Activated CD4-positive, alpha-beta T cell treated with anti-CD3 and anti-CD28 coated beads for 1 hour (primary cell): ENCODE data around the gene PID1.

Experiments used
- DNase-seq: peaks from one replicate; pipeline ENCODE4 v3.0.0-alpha.2; 2020

The PID1 gene, protein sequence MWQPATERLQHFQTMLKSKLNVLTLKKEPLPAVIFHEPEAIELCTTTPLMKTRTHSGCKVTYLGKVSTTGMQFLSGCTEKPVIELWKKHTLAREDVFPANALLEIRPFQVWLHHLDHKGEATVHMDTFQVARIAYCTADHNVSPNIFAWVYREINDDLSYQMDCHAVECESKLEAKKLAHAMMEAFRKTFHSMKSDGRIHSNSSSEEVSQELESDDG

DNA sequence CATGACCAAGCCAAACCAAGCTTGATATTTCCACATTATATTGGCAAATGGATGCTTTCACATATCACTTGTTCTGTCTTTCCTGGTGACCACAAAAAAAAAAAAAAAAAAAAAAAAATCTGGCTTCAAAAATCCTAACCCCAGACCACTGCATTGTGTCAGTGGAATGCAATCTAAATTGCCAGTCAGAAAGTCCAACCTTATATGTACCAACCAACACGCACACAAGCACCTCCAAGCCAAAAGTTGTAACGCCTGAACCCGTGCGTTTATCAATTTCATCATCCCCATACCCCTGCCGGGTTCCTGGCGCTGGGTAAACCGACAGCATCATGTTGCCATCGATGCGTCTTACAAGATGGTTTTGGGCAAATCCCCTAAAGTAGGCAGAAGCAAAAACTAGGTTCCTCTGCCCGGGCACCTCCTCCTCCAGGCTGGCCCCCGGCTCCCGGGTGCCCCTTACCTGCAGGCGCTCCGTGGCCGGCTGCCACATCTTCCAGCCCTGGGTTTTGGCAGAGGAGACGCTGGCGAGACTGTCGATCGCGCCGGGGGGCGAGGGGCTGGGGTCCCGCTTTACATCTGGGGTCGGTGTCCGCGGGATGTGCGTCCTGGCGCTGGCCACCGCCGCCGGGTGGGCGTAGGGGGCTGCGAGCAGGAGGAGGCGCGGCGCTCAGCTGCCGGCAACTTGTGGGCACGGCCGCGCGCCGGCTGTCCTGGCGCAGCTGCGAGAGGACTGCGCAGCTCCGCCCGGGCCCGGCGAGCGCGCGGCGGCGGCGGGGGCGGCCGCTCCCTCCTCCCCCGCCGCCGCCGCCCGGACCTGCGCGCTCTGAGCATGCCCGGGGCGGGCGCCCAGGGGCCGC is at the start of gene PID1:
Gene PID1, minus strand, starts transcription at position 737 of the 860 bp plus-strand sequence. Its CDS starts 244 bp downstream, at position 493.
- no peak for DNase-seq

DNA sequence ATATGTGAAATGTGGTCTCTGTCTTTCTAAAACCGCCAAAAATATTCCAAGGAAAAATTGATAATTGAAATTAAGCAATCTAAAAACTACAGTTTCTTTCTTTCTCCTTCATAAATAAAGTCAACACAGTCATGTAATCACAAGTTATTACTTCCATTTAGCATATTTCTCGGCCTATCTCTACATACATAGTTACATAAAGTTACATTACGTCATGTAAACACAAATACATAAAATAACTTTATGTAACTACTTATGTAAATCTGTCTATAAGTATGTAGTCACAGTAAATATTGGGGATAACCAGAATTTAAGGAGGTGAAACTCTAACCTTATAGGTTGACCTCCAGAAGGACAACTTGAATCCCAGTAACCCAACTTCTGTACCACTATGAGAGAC is 48.5 kb upstream of the PID1 start:
- DNase-seq, result no peak

DNA sequence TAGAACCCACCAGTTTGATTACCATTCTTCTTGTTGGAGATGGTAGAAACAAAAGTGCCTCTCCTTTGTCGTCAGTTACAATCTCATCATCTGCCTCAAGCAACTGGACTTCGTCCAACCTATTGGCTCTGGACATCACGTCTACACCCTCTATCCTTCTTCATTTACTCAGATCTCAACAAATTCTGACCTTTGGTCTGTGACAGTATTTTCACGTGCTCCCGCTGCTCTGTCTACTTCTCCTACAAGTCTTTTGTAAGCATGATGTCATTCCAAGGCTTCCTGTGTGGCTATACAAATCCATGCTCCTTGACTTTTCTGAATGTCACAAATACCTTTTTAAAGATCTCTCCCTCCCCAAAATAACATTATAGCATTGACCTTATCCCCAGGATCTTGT is 43.0 kb upstream of the PID1 start:
- DNase-seq, result no peak

DNA sequence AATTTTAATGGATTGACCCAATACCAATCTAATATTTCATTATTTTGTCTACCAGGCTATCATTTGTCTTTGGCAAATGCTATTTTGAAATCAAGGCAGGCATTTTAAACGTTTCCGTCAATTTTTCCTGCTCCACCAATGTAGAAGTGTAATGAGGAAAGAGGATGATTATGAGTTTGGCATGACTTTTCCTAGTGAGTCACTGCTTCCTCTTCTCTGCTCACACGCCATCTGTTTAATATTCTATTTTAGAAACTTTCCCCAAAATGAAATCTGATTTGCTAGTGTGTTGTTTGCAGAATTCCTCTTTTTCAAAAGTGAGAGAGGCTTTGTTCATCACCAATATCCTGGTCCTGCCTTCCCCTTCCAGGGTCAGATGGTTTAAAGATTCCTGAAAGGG is 42.5 kb upstream of the PID1 start:
- no peak for DNase-seq

DNA sequence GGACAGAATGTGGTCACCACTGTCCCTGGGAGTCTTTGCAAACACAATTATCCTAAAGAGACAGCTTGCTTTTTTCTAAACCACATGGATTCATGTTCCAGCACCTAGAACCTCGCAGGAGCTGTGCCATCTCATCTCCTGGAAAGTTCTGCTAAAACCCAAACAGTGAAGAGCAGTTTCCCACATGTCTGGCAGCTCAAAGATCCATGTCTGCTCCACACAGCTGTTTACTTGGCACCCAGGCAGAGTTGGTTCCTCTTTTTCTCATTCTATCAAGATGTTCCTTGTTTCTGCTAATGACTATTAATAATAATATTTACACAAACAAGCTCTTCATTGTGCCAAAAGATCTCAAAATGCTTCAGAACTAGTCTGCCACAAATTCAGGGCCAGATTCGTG is 30.1 kb upstream of the PID1 start:
- DNase-seq, result no peak

DNA sequence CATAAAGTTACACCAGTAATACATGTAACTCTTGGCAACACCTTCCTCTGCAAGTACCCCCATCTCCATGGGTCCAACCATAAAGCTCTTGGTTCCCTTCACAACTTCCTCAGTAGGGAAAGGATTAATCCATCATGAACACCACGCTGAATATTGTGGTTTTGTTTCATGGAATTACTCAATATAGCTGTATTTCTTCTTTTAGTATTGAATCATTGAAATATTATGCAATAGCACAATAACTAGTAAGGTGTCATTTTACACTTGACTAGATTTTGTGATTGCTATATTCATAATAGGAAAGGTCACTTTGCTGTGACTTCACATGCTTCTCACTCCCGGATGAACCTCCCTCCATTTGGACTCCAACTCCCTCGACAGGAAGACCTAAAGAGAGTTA is 29.7 kb upstream of the PID1 start:
- DNase-seq, result no peak

DNA sequence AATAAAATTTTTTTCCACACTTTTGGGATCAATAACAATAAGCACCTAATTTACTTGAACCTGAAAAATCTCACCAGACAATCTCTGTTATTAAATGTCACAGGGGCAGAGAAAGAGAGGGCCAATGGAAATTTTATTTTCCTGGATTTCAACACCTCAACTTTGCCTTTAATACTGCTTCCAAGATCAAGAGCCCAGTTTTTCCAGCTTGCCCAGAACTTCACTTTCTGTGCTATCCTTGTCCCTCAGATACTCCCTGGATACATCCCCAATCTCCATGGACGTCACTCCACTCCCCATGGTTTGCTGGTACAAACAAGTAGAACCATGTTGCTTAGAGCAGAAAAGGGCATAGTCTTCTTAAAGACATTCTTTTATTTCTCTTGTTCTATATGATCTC is 29.3 kb upstream of the PID1 start:
- DNase-seq, result no peak

DNA sequence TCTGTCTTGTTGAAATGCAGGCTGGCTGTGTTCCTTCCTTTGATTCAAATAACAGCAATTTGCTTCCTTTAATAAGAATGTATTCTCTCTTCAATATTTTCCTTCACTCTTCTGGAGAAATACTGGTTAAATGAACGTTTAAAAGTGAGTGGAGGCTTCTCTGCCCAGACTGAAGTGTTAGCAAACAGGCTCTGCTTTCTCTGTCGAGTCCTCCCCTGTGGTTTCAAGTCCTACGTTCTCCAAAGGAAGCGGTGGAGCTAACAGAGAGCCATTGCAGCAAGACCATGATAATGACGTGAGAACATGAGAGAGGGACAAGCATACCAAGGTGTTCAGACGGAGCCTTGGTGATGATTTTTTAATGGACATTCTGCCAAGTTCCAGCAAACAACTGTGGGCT is 26.2 kb upstream of the PID1 start:
- no peak for DNase-seq

DNA sequence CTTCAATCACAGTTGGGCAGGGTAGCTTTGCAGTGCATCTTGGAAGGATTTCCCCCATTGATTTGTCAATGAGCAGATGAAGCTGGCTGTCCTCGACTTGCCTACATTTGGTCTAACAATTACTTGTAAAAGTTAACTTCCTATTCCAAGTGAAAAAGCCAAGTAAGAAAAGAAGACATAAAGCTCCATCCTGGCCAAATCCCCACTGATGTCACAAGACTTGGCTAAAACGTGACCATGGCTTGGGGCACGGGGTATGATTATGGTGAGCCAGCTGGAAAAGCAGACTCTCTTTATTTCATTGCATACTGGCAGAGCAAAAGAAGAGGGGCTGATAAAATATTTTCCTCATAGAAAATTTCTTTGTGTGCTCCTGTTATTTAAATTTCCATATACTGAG is 25.4 kb upstream of the PID1 start:
- no peak for DNase-seq

DNA sequence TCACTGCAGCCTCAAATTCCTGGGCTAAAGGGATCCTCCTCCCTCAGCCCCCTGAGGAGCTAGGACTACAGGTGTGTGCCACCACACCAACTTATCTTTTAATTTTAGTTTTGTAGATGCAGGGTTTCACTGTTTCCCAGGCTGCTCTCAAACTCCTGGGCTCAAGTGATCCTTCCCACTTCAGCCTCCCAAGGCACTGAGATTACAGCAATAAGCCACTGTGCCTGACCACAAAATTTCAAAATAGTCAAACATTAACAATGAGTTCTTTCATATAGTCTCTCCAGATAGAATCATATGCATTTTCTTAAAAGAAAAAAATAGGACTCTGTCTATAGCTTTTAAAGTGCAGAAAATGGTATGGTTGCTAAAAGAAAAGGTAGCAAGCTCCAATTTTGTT is 24.9 kb upstream of the PID1 start:
- DNase-seq, result no peak

DNA sequence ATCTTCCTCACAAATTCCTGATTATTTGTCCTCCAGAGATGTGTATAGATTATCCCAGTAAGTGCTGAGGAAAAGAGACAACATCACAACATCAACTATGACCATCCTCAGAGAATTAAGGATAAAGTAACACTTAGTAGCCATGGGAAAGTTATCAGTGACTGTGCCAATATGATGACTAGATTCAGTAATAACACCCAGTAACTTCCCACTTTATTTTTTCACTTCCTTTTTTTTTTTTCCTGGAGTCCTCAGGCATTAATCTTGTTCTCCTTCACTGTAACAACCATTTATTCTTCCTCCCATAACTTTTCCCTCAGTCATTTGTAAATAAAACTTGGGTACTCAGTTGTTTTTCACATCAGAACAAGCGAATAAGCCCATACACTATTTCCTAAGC is 16.7 kb upstream of the PID1 start:
- no peak for DNase-seq

DNA sequence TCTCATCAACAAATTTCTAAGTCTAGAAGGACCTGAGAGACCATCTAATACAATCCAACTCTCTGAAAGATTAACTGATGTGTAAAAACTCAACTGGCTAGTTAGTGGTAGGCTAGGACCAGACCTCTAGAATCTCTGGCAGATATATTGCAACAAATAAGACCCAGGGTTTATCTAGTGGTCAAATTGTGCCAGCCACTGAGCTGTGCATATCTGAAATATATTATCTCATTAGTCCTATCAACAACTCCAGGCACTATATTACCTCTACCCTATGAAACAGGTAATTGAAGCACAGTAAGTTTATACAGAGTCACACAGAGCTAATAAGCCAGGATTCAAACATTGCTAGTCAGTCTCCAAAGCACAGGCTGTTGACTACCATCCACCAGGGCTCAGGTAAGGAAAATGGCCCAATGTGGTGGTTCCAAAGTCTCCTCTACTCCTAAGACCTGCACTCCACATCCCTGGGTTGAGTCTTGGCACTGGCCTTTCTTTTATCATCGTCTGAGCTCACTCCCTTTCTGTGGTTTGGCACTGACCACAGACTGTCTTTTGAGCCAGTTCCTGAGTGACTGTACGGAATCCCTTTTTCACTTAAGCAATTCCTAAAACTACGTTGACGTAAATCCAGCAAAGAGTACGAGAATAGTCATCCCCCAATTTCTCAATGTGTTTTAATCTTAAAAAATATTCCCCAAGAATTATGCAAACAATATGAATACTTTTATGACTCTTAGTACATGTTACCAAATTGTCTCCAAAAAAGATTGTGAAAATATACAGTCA is 11.9 kb upstream of the PID1 start:
- DNase-seq, result no peak

DNA sequence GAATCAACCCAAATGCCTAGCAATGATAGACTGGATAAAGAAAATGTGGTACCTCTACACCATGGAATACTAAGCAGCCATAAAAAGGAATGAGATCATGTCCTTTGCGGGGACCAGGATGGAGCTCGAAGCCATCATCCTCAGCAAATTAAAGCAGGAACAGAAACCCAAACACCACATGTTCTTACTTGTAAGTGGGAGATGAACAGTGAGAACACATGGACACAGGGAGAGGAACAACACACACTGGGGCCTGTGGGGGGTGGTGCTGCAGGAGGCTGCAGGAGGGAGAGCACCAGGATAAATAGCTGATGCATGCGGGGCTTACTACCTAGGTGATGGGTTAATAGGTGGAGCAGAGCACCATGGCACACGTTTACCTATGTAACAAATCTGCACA is 8.4 kb upstream of the PID1 start:
- DNase-seq, result no peak

DNA sequence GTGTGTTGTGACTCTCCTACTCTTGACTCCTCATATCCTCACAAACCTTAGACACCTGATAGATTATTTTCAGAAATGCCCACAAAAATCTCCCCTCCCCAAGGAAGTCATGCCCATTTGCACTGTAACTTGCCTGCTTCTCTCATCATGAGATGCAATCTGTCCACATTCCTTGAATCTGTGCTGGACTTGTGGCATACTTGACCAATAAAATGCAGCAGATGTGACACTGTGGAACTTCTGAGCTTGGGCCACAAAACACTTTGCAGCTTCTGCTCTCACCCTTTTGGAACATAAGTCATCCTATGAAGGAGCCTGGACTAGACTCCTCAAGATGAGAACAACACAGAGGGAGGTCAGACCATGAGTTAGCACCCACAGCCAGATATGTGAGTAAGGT is 4.4 kb upstream of the PID1 start:
- no peak for DNase-seq

DNA sequence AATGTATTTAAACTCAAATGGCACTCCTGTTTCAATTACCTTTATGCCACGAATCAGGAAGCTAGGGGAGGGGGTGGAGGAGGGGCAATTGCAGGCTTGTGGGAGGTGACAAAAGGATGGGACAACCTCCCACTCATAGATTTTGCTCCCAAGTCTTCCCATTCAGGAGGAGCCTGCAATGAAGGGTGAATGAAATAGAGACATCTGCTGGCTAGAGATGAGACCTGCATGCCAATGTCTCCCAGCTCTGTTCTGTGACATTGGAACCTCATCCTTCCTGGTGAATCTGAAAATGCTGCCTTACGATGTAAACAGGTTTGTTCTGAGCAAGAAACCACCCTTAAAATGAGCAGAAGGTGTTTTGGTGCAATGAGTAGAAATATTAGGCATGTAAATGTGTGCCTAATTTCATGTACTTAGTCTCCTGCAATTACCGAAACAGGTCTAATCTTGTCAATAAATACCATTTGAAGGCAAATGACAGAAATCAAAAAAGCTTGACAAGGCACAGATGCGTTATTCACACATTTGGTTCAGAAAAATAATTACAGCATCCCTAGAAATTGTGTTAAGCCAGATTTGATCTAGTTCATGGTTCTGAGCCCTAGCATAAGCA is 2.7 kb upstream of the PID1 start:
- no peak for DNase-seq

DNA sequence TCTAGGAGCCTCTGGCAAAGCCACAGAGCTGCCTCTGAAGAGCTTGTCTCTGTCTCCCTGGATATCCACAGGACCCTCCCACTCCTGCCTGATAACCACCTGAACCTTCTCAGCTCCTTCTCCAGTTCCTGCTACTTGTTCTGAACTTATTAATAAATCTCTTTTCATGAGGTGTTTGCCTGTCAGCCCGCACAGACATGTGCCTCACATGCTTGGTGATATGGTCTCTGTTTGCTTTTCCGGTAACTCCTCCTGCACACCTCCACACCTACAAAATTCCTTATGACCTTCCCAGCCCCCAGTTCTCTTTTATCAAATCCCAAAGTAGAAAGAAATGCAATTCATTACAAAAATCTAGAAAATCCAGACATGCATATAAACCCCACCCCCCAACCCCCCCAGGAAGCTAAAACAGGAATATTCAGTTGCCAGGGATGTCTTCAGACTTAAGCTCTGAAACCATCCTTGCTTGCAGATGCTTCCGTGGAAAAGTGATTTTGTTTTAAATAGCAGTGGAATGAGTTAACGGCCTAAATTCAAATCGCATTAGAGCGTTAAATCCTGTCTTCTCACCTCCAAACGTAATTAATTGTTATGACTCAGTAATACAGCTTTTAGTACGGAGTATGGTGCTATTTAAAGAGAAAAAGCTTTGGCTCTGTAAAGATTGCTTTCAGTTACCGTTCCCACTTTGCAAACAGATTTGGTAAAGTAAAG is 2.1 kb upstream of the PID1 start:
- no peak for DNase-seq

DNA sequence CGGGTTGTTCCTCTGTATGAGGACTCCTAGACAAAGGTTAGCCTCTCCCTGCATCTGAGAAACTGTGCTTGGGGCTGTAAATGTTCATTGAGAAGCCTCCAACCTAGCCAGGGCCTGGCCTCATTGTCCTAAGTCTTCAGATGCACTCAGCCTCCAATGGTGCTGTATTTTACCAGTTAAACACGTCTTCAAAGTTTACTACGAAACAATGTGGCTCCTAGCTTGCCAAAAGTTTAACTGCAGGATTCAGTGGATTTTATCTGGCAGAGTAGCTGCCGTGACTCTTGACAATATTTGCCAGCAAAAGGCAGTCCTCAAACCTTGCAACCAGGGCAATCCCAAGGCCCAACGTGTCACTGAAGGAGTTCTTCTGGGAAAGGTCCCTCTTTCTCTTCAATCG is 1.1 kb downstream of the PID1 start:
- DNase-seq, result no peak

DNA sequence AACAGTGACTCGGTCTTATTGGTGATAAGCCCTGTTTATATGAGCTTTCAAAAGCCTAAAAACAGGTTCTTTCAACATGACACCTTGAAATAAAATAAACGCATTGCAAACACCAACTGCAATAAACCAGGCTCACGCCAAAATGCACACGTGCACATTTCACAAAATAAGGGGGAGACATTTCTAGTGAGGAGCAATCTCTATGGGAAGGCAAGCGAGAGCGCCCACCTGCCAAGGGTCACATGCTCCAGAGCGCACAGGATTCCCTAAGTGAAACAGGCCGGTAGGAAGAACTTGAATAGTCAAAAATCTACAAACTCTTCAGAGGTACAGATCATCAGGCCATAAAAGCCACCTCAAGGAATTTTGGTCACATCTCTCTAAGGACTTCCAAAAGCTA is 1.9 kb downstream of the PID1 start:
- DNase-seq, result no peak

DNA sequence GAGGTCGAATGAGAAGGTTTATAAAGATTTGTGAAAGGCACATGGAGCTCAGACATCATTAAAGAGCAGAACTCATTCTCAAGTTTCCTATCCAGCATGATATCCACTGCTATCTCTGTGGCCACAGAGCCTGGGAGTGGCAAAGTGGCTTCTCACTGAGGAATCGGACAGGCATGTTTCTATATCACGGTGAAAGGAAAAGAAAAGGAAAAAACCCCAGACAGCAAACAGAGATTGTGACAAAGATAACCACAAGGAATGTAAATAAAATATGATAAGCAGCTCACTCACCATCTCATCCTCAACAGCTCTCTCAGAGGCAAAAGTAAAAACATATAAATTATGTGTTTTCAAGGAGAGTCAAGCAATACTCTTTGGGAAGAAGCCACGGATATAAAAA is 2.5 kb downstream of the PID1 start:
- no peak for DNase-seq

DNA sequence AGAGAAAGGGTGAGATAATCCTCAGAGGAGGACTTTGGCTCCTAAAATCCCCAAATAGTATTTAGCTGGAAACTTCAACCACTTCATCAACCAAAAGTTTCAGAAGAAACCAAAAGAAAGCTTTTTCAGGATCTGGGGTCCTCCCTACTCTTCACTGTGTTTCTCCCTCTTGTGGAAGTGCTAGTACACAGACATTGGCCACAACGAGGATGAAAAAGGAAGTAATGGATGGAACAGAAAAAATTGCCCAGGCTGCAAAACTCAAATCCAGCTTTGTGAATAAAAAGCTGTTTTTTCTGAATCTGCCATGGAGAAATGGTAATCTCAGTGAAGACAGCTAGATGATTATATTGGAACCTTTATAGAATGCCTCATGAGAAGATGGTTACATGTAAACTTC is 4.0 kb downstream of the PID1 start:
- no peak for DNase-seq

DNA sequence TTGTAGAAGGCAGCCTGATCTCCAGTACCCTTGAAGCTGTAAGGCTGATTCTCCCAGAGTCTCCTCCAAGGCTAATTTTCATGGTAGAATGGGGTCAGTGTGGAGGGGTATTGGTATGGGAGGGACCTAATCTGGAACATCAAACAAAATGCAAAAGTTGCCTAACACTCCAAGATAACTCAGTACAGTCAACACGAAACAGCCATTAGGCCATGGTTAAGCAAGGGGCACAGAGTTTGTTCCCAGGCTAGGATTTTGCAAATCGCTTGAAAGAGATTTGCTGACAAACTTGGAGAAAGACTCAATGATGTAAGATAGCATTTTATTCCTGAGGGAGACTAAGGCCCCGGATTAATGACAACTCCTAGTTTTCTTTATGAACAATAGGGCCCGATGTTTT is 5.4 kb downstream of the PID1 start:
- no peak for DNase-seq

DNA sequence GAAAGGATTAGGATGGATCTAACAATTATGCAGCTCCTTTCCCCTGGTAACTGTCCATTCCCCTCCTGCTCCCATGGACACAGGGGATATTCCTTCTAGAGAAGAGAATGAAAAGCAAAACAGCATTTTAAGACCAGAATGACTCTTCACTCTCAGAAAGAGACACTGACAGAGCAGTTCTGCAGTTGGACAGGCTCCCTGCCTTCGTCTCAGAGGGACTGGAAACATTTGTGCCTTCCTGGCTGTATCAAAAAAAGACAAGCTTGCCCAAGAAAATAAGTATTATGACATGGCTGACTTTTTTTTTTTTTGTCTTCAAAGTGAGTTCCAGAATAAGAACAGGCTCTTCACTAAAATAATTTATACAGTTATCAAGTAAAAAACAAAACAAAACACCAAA is 9.5 kb downstream of the PID1 start:
- no peak for DNase-seq

DNA sequence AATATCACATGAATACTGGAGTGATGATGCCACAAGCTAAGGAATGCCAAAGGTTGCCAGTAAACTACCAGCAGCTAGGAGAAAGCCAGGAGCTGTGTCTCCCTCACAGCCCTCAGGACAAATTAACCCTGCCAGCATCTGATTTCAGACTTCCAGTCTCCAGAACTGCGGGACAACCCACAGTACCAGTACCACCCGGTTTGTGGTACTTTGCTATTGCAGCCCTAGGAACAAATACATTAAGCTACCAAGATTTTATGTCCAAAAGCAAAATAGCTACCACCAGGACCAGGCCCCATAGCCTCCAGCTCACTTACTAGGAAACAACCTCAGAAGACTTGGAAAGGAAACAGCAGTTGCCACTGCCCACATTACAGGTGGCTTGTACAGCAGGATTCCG is 10.0 kb downstream of the PID1 start:
- no peak for DNase-seq
